GM23338 (cell line): Measurements from ENCODE around the gene UQCRC1. TPM values are rescaled to one million over a fixed set of nuclear protein-coding genes. Genes with fewer than 3 reads are reported as not detected.

Experiments
- ATAC-seq: fragments of 200-7000 bp; cut with Tn5 transposase; 3 replicates; pipeline ENCODE4 v1.9.1; 2020
- DNase-seq: peaks from one replicate; pipeline ENCODE4 v3.0.0-alpha.2; 2015; ENCODE audit warnings: low spot score
- H2AFZ ChIP-seq: fragments of 200-600 bp; sonication (generic); 2 replicates; pipeline ENCODE4 v1.8.0; 2016; ENCODE audit warnings: antibody characterized with exemption, mild to moderate bottlenecking, moderate library complexity
- H3F3A ChIP-seq: fragments of 200-600 bp; sonication (generic); replicated peaks from 2 replicates; pipeline ENCODE4 v1.8.0; 2017; ENCODE audit warnings: antibody characterized with exemption, mixed run types, low read depth
- H3K27ac ChIP-seq: fragments of 200-600 bp; sonication (generic); 2 replicates; pipeline ENCODE4 v1.6.1; 2016; ENCODE audit warnings: low read depth
- H3K27me3 ChIP-seq: fragments of 200-600 bp; sonication (generic); 2 replicates; pipeline ENCODE4 v1.8.0; 2016; ENCODE audit warnings: mild to moderate bottlenecking, mixed run types, moderate library complexity; ENCODE audit not compliant: insufficient read depth
- H3K36me3 ChIP-seq: fragments of 200-600 bp; sonication (generic); 2 replicates; pipeline ENCODE4 v1.8.0; 2016; ENCODE audit warnings: mild to moderate bottlenecking; ENCODE audit not compliant: insufficient read depth
- H3K4me1 ChIP-seq: fragments of 200-600 bp; sonication (generic); 2 replicates; pipeline ENCODE4 v1.8.0; 2016; ENCODE audit warnings: mild to moderate bottlenecking, moderate library complexity; ENCODE audit not compliant: insufficient read depth
- H3K4me2 ChIP-seq: fragments of 200-600 bp; sonication (generic); 2 replicates; pipeline ENCODE4 v1.7.1; 2017; ENCODE audit warnings: mixed run types
- H3K4me3 ChIP-seq: fragments of 200-600 bp; sonication (generic); 2 replicates; pipeline ENCODE4 v1.6.1; 2016; ENCODE audit warnings: mixed run types
- H3K79me2 ChIP-seq: fragments of 200-600 bp; sonication (generic); replicated peaks from 2 replicates; pipeline ENCODE4 v1.8.0; 2017; ENCODE audit warnings: mild to moderate bottlenecking; ENCODE audit not compliant: insufficient read depth
- H3K9me2 ChIP-seq: fragments of 200-600 bp; sonication (generic); 2 replicates; pipeline ENCODE4 v1.8.0; 2017; ENCODE audit not compliant: insufficient read depth
- H4K20me1 ChIP-seq: fragments of 200-600 bp; sonication (generic); replicated peaks from 2 replicates; pipeline ENCODE4 v1.8.0; 2017; ENCODE audit warnings: mild to moderate bottlenecking; ENCODE audit not compliant: insufficient read depth
- H3K27ac Mint-ChIP-seq: 2 replicates; pipeline ENCODE4 v1.8.0; 2020; ENCODE audit warnings: inconsistent platforms, mild to moderate bottlenecking, moderate library complexity, mixed read lengths
- H3K27me3 Mint-ChIP-seq: 3 replicates; pipeline ENCODE4 v1.8.0; 2022; ENCODE audit warnings: low read depth, mild to moderate bottlenecking, moderate library complexity, mixed read lengths, inconsistent platforms; ENCODE audit not compliant: insufficient read depth, poor library complexity
- H3K36me3 Mint-ChIP-seq: 3 replicates; pipeline ENCODE4 v1.8.0; 2021; ENCODE audit warnings: low read depth, mild to moderate bottlenecking, inconsistent platforms, moderate library complexity, mixed read lengths
- H3K4me1 Mint-ChIP-seq: 3 replicates; pipeline ENCODE4 v1.8.0; 2020; ENCODE audit warnings: mild to moderate bottlenecking, inconsistent platforms, mixed read lengths
- H3K4me3 Mint-ChIP-seq: 3 replicates; pipeline ENCODE4 v1.8.0; 2021; ENCODE audit warnings: moderate library complexity, mild to moderate bottlenecking, inconsistent platforms, mixed read lengths
- H3K9me3 Mint-ChIP-seq: 3 replicates; pipeline ENCODE4 v1.8.0; 2020; ENCODE audit warnings: moderate library complexity, mild to moderate bottlenecking, inconsistent platforms, mixed read lengths
- CREB1 ChIP-seq: fragments of 250-450 bp; sonication (Bioruptor Pico); IDR thresholded peaks from 2 replicates; pipeline ENCODE4 v1.5.0; 2020; ENCODE audit warnings: low read depth, mild to moderate bottlenecking, moderate library complexity
- CTCF ChIP-seq, 2 experiments: fragments of 200-600 bp in 1 of 2; sonication (generic) in 1 of 2; conservative IDR thresholded peaks; 2 replicates each; pipeline versions ENCODE4 v1.5.1 to v1.6.1; 2016 to 2017; ENCODE audit warnings: antibody characterized with exemption in 2 of 2, low read depth in 2 of 2, mild to moderate bottlenecking in 2 of 2, moderate library complexity in 1 of 2
- ETS1 ChIP-seq: IDR thresholded peaks from 2 replicates; pipeline ENCODE4 v1.6.1; 2016; ENCODE audit warnings: antibody characterized with exemption
- EZH2 ChIP-seq: fragments of 200-600 bp; sonication (generic); IDR thresholded peaks from one replicate; pipeline ENCODE4 v1.8.0; 2017; ENCODE audit warnings: antibody characterized with exemption, mild to moderate bottlenecking, low read depth; ENCODE audit not compliant: unreplicated experiment
- EZH2phosphoT487 ChIP-seq: fragments of 200-600 bp; sonication (generic); IDR thresholded peaks from one replicate; pipeline ENCODE4 v1.8.1; 2018; ENCODE audit warnings: antibody characterized with exemption; ENCODE audit not compliant: unreplicated experiment
- JUNB ChIP-seq: IDR thresholded peaks from one replicate; pipeline ENCODE4 v1.6.1; 2016; ENCODE audit warnings: antibody characterized with exemption; ENCODE audit not compliant: unreplicated experiment
- NANOG ChIP-seq: IDR thresholded peaks from 2 replicates; pipeline ENCODE4 v1.6.1; 2016; ENCODE audit warnings: antibody characterized with exemption, borderline replicate concordance
- POLR2AphosphoS5 ChIP-seq: IDR thresholded peaks from 2 replicates; pipeline ENCODE4 v1.6.1; 2016; ENCODE audit warnings: antibody characterized with exemption, low read depth
- REST ChIP-seq: IDR thresholded peaks from one replicate; pipeline ENCODE4 v1.6.1; 2018; ENCODE audit warnings: antibody characterized with exemption; ENCODE audit not compliant: unreplicated experiment
- STAT1 ChIP-seq: IDR thresholded peaks from one replicate; pipeline ENCODE4 v1.6.1; 2016; ENCODE audit warnings: antibody characterized with exemption; ENCODE audit not compliant: unreplicated experiment
- ZNF114 ChIP-seq: fragments of 250-450 bp; sonication (Bioruptor Pico); IDR thresholded peaks from 2 replicates; pipeline ENCODE4 v1.5.0; 2020; ENCODE audit warnings: mild to moderate bottlenecking, moderate library complexity
- ZNF331 ChIP-seq: fragments of 250-450 bp; sonication (Bioruptor Pico); IDR thresholded peaks from 2 replicates; pipeline ENCODE4 v1.5.0; 2020; ENCODE audit warnings: low read depth, mild to moderate bottlenecking, moderate library complexity
- ZNF462 ChIP-seq: fragments of 250-450 bp; sonication (Bioruptor Pico); IDR thresholded peaks from 2 replicates; pipeline ENCODE4 v1.5.0; 2020; ENCODE audit warnings: mild to moderate bottlenecking, moderate library complexity
- polyA plus RNA-seq: library from polyadenylated mRNA; unstranded; fragments of >200 nt; fragmentation: Nextera tagmentation; extraction: Ambion mirVana; gene quantifications from 2 replicates; pipeline ENCODE4 v1.2.1, GENCODE V29; 2016
- total RNA-seq: library from RNA; depleted of rRNA; stranded (reverse); fragments of >200 nt; shearing (Covaris generic); gene quantifications from 2 replicates; pipeline ENCODE4 v1.2.3, GENCODE V29; 2014

UQCRC1 gene
- total and polyA plus RNA-seq, 2 experiments from 2014 or later, result 232 to 439 TPM

- ATAC-seq, result no peak
- Histone ChIP-seq H4K20me1 (no peaks in the 10 kb centered on the region), H3K36me3 (no peaks in the 10 kb centered on the region), H3K9me2 (no peaks in the 10 kb centered on the region), H3K79me2 (no peaks in the 10 kb centered on the region), H3F3A (0 out of 2 replicates have a peak, but pooled peaks cover 7% of the 10 kb centered on the region), H3K4me2 (no peak overlapping the region), H3K4me3 (no peak overlapping the region), H2AFZ (no peak overlapping the region), H3K27ac (no peak overlapping the region), H3K4me1 (peaks cover 17% of the 10 kb centered on the region; the same call in 1 of the 2 replicates), H3K27me3 (peaks cover 11% of the 10 kb centered on the region; the same call in 1 of the 2 replicates)
- Mint-ChIP-seq H3K4me3 (no peak overlapping the region), H3K27ac (no peak overlapping the region), H3K4me1 (peaks cover 21% of the 10 kb centered on the region), H3K9me3 (no peaks in the 10 kb centered on the region; the same call in 2 of the 3 replicates), H3K27me3 (peaks cover 22% of the 10 kb centered on the region), H3K36me3 (no peaks in the 10 kb centered on the region; the same call in 2 of the 3 replicates)
- TF ChIP-seq JUNB (no peak), POLR2AphosphoS5 (no peak), STAT1 (no peak), ZNF114 (CRISPR knock-in tag) (no peak), CTCF (conservative IDR thresholded peaks at IDR 0.05; ENCODE audit: low read depth in 2 of 2) (no peak), ZNF462 (CRISPR knock-in tag) (no peak), NANOG (no peak), ZNF331 (no peak), REST (no peak), EZH2phosphoT487 (no peak), CREB1 (CRISPR knock-in tag) (no peak), ETS1 (no peak), EZH2 (no peak)
- no peak for DNase-seq
Measured at GRCh38 chr3:48591436-48591835, 18.0 kb downstream of the UQCRC1 start.
